LNCaP clone FGC (cell line): Measurements from ENCODE around the gene CDH11.

Experiments used
- DNase-seq: peaks from one replicate; pipeline ENCODE4 v3.0.0-alpha.2; 2011; ENCODE audit warnings: low read depth
- H3K4me3 ChIP-seq: 2 replicates; pipeline ENCODE4 v1.5.1; 2011; ENCODE audit warnings: mild to moderate bottlenecking, low read depth, low read length, control low read depth
- TF ChIP-seq, protein P1 (sequence below): IDR thresholded peaks from 2 replicates; pipeline ENCODE4 v1.5.1; 2012; ENCODE audit warnings: mild to moderate bottlenecking; ENCODE audit not compliant: control insufficient read depth, insufficient read depth; ENCODE audit errors: extremely low read depth

The CDH11 gene, protein sequence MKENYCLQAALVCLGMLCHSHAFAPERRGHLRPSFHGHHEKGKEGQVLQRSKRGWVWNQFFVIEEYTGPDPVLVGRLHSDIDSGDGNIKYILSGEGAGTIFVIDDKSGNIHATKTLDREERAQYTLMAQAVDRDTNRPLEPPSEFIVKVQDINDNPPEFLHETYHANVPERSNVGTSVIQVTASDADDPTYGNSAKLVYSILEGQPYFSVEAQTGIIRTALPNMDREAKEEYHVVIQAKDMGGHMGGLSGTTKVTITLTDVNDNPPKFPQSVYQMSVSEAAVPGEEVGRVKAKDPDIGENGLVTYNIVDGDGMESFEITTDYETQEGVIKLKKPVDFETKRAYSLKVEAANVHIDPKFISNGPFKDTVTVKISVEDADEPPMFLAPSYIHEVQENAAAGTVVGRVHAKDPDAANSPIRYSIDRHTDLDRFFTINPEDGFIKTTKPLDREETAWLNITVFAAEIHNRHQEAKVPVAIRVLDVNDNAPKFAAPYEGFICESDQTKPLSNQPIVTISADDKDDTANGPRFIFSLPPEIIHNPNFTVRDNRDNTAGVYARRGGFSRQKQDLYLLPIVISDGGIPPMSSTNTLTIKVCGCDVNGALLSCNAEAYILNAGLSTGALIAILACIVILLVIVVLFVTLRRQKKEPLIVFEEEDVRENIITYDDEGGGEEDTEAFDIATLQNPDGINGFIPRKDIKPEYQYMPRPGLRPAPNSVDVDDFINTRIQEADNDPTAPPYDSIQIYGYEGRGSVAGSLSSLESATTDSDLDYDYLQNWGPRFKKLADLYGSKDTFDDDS

GRCh38 chr16:65121870-65122723, at the start of gene CDH11:
Gene CDH11 (minus strand): TSS chr16:65122063. CDS start chr16:65004869, 117,194 bp downstream.
- H3K4me3 ChIP-seq = no peak within 1 kb of the TSS
- TF ChIP-seq, protein P1, sequence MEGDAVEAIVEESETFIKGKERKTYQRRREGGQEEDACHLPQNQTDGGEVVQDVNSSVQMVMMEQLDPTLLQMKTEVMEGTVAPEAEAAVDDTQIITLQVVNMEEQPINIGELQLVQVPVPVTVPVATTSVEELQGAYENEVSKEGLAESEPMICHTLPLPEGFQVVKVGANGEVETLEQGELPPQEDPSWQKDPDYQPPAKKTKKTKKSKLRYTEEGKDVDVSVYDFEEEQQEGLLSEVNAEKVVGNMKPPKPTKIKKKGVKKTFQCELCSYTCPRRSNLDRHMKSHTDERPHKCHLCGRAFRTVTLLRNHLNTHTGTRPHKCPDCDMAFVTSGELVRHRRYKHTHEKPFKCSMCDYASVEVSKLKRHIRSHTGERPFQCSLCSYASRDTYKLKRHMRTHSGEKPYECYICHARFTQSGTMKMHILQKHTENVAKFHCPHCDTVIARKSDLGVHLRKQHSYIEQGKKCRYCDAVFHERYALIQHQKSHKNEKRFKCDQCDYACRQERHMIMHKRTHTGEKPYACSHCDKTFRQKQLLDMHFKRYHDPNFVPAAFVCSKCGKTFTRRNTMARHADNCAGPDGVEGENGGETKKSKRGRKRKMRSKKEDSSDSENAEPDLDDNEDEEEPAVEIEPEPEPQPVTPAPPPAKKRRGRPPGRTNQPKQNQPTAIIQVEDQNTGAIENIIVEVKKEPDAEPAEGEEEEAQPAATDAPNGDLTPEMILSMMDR = no peak
- DNase-seq = no peak

DNA sequence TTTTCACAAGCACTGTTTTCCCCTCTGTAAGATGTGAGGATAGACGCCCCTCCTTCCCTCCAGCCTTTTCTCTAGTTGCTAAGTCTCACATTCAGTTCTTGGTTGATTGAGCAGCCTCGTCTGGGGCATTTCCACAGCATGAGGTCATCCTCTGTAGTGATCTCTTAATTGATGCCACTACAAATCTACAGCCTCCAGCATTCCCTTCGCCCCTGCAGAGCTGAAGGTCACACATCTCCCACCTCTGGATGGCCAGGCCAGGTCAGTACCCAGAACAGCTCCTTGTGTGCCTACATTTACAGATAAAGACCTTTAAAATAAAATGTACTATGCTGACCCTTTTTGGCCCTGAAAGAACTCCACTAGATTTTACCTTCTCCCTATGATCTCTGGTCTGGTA, 32.5 kb upstream of the CDH11 start:
- DNase-seq = no peak

DNA sequence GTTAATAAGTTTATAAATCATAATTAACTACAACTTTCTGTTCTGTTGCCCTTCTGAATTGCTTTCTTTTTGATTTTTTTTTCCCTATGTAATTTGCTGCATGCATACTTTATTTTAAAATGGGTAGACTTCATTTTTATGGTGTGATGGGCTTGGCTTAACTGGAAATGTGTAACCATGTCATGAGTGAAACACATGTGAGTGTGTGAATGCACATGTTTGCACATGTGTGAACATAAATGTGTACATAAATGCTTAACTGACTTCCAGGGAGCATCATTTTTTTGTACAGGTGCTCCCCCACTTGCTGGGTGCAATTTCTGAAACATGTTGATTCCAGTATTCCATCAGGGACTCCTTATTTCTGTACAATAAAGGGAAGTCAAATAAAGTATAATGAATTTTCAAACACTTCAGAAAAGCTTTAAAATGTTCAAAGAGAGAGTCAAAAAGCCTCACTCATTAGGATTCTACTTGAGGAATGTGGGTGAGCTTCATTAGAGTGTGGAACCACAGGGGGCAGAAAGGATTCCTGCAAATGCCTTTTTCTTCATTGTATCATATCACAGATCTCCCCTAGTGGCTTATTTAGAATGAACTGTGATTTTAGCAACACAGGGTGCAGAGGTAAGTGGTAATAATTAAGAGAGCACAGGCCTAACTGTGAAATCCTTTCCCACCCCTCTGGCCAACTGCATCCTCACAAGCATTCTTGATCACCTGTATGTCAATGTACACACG, 31.7 kb upstream of the CDH11 start:
- no peak overlapping the region for H3K4me3 ChIP-seq
- TF ChIP-seq, protein P1 = no peak
- no peak for DNase-seq

More for the DNA sequence above, 32.5 kb upstream of the CDH11 start:
- TF ChIP-seq, protein P1 = no peak
- H3K4me3 ChIP-seq = no peak overlapping the region

GRCh38 chr16:65148804-65149203, 26.9 kb upstream of the CDH11 start:
- H3K4me3 ChIP-seq = no peak overlapping the region
- DNase-seq = no peak

GRCh38 chr16:65142276-65142675, 20.4 kb upstream of the CDH11 start:
- TF ChIP-seq, protein P1 = no peak
- H3K4me3 ChIP-seq = no peak overlapping the region
- no peak for DNase-seq

More at GRCh38 chr16:65148804-65149203, 26.9 kb upstream of the CDH11 start:
- TF ChIP-seq, protein P1 = no peak

GRCh38 chr16:65136681-65137080, 14.8 kb upstream of the CDH11 start:
- no peak for DNase-seq
- TF ChIP-seq, protein P1 = no peak
- H3K4me3 ChIP-seq = no peak overlapping the region
